HepG2 (cell line): ENCODE measurements around the gene URB1. TPM values are rescaled to one million over a fixed set of nuclear protein-coding genes. Genes with fewer than 3 reads are reported as not detected.

Experiments used
- ATAC-seq: fragments of 200-7000 bp; cut with Tn5 transposase; 3 replicates; pipeline ENCODE4 v1.9.1; 2020; ENCODE audit warnings: mild to moderate bottlenecking, moderate library complexity
- BruUV-seq: library from RNA; stranded (reverse); fragments of 400-500 nt; replicated peaks from 2 replicates; lab custom pipeline; 2021; lab: Mats Ljungman, UMichigan
- CTCF ChIA-PET: fragments of 300-600 bp; formaldehyde crosslinking; extraction: SDS; loops from one replicate; lab custom pipeline; 2021; ENCODE audit warnings: low total read pairs, inconsistent platforms, low intra/inter-chr PET ratio; lab: Yijun Ruan, JAX
- POLR2A ChIA-PET: fragments of 350-600 bp; sonication (Branson Sonifier 250); formaldehyde crosslinking; loops from one replicate; lab custom pipeline; 2020; ENCODE audit warnings: antibody characterized with exemption, inconsistent platforms; lab: Yijun Ruan, JAX
- DNase-seq: peaks from one replicate; pipeline ENCODE4 v3.0.0-alpha.2; 2015; ENCODE audit warnings: low spot score
- FAIRE-seq: peaks from 3 replicates; lab custom pipeline; 2011; peaks lifted over from hg19 to GRCh38; lab: Jason Lieb, UNC
- H2AFZ ChIP-seq: one replicate; pipeline ENCODE4 v1.6.1; 2011; ENCODE audit warnings: low read length, inconsistent platforms
- H3K27ac ChIP-seq: fragments of 300-600 bp; 3 replicates; pipeline ENCODE4 v1.8.0; 2011; ENCODE audit warnings: mixed run types, mild to moderate bottlenecking, mixed read lengths, low read length, inconsistent platforms; ENCODE audit not compliant: insufficient read depth; ENCODE audit errors: extremely low read length
- H3K27me3 ChIP-seq, 2 experiments: fragments of 200-600 bp in 1 of 2; 2 replicates in 1 of 2; 3 replicates in 1 of 2; pipeline versions ENCODE4 v1.6.0 to v1.8.0; 2011; ENCODE audit warnings: low read length in 2 of 2, mild to moderate bottlenecking in 2 of 2, moderate library complexity in 2 of 2, inconsistent platforms in 1 of 2; ENCODE audit not compliant: insufficient read depth in 2 of 2, control insufficient read depth in 1 of 2
- H3K36me3 ChIP-seq, 2 experiments: fragments of 200-600 bp in 1 of 2; replicated peaks in 1 of 2; 2 replicates in 1 of 2; 3 replicates in 1 of 2; pipeline versions ENCODE4 v1.5.1 to v1.8.0; 2011; ENCODE audit warnings: low read length in 2 of 2, inconsistent platforms in 1 of 2; ENCODE audit not compliant: insufficient read depth in 2 of 2, control insufficient read depth in 1 of 2
- H3K4me1 ChIP-seq: 2 replicates; pipeline ENCODE4 v1.5.1; 2012; ENCODE audit warnings: low read length, inconsistent platforms; ENCODE audit not compliant: insufficient read depth
- H3K4me2 ChIP-seq: 2 replicates; pipeline ENCODE4 v1.6.0; 2011; ENCODE audit warnings: low read depth, low read length, inconsistent platforms
- H3K4me3 ChIP-seq, 3 experiments: fragments of 200-600 bp in 1 of 3; sonication (generic), shearing (Covaris generic) in 1 of 3; replicated peaks in 1 of 3; 2 replicates each; pipeline ENCODE4 v1.5.1; 2011 to 2016; ENCODE audit warnings: low read length in 3 of 3, inconsistent platforms in 2 of 3, low read depth in 2 of 3, mild to moderate bottlenecking in 2 of 3, control low read depth in 1 of 3, mixed read lengths in 1 of 3; ENCODE audit not compliant: insufficient read depth in 1 of 3
- H3K79me2 ChIP-seq: one replicate; pipeline ENCODE4 v1.6.1; 2011; ENCODE audit warnings: low read length, inconsistent platforms; ENCODE audit not compliant: insufficient read depth
- H3K9ac ChIP-seq: 2 replicates; pipeline ENCODE4 v1.6.0; 2011; ENCODE audit warnings: mild to moderate bottlenecking, low read depth, low read length, inconsistent platforms; ENCODE audit not compliant: insufficient read depth
- H3K9me3 ChIP-seq: 2 replicates; pipeline ENCODE4 v1.5.1; 2012; ENCODE audit warnings: mild to moderate bottlenecking, low read length
- H4K20me1 ChIP-seq: 2 replicates; pipeline ENCODE4 v1.6.0; 2011; ENCODE audit warnings: inconsistent platforms, mild to moderate bottlenecking, low read length, moderate library complexity; ENCODE audit not compliant: insufficient read depth
- ASH2L ChIP-seq: fragments of 300-600, 200-600 bp; sonication (generic); IDR thresholded peaks from 2 replicates; pipeline ENCODE4 v1.7.0; 2017; ENCODE audit warnings: low read depth, mild to moderate bottlenecking, moderate library complexity, mixed read lengths, low read length; ENCODE audit not compliant: insufficient read length
- HOXD1 ChIP-seq: sonication (generic); formaldehyde crosslinking; IDR thresholded peaks from 2 replicates; pipeline ENCODE4 v1.5.0; 2020; ENCODE audit warnings: missing genetic modification reagents
- MTF2 ChIP-seq: sonication (generic); formaldehyde crosslinking; IDR thresholded peaks from 2 replicates; pipeline ENCODE4 v1.5.0; 2020; ENCODE audit warnings: missing genetic modification reagents, borderline replicate concordance
- NCOA1 ChIP-seq: sonication (generic); formaldehyde crosslinking; IDR thresholded peaks from 2 replicates; pipeline ENCODE4 v1.9.0; 2021; ENCODE audit warnings: missing genetic modification reagents
- RFXAP ChIP-seq: sonication (generic); formaldehyde crosslinking; IDR thresholded peaks from 2 replicates; pipeline ENCODE4 v1.4.0; 2020; ENCODE audit warnings: missing genetic modification reagents, borderline replicate concordance
- SALL2 ChIP-seq: sonication (generic); formaldehyde crosslinking; IDR thresholded peaks from 2 replicates; pipeline ENCODE4 v1.8.1; 2023; ENCODE audit warnings: mild to moderate bottlenecking, missing genetic modification reagents, inconsistent platforms
- SMC3 ChIP-seq: IDR thresholded peaks from 2 replicates; pipeline ENCODE4 v1.6.1; 2011; ENCODE audit warnings: low read length, improper control_type of control experiment
- SP1 ChIP-seq, 2 experiments: fragments of 450-650 bp in 1 of 2; sonication (generic) in 1 of 2; formaldehyde crosslinking in 1 of 2; IDR thresholded peaks; 2 replicates each; pipeline versions ENCODE4 v1.4.0 to v1.6.1; 2016 to 2020; ENCODE audit warnings: missing genetic modification reagents in 1 of 2
- TAF1 ChIP-seq: sonication (generic); formaldehyde crosslinking; IDR thresholded peaks from 2 replicates; pipeline ENCODE4 v1.4.0; 2020; ENCODE audit warnings: missing genetic modification reagents
- XBP1 ChIP-seq: sonication (generic); formaldehyde crosslinking; IDR thresholded peaks from 2 replicates; pipeline ENCODE4 v1.5.0; 2020; ENCODE audit warnings: missing genetic modification reagents
- ZNF747 ChIP-seq: sonication (generic); formaldehyde crosslinking; IDR thresholded peaks from 2 replicates; pipeline ENCODE4 v1.8.1; 2023; ENCODE audit warnings: missing genetic modification reagents, mild to moderate bottlenecking, borderline replicate concordance
- ZNF775 ChIP-seq: sonication (generic); formaldehyde crosslinking; IDR thresholded peaks from 2 replicates; pipeline ENCODE4 v1.4.0; 2020; ENCODE audit warnings: missing genetic modification reagents, mild to moderate bottlenecking, moderate library complexity, borderline replicate concordance
- WGBS: methylation state at CpG from one replicate; pipeline ENCODE4 v1.1.6; 2017; ENCODE audit warnings: low lambda C conversion rate; 5-methylcytosine and 5-hydroxymethylcytosine counted together
- in situ Hi-C: cut with HindIII; loops from 2 replicates; pipeline ENCODE4 v1.10.0; 2017; ENCODE audit warnings: low pct_unique_long_range_greater_than_20kb; ENCODE audit not compliant: extremely low pct_ligation_motif_present
- intact Hi-C: fragments of 100-400 bp; cut with micrococcal nuclease; formaldehyde crosslinking; loops from one replicate; pipeline ENCODE4 v1.10.0; 2022; ENCODE audit not compliant: unreplicated experiment
- polyA plus RNA-seq, 8 experiments: library from polyadenylated mRNA; depleted of rRNA in 3 of 8; stranded (reverse) in 7 of 8; unstranded in 1 of 8; fragments of >200 nt; fragmentation: Illumina TruSeq in 4 of 8; extraction: Trizol in 4 of 8; gene quantifications; 2 replicates each; pipeline versions ENCODE4 v1.2.1 to v1.2.3, GENCODE V29; 2011 to 2016; ENCODE audit warnings: low read depth in 4 of 8, missing spikeins in 1 of 8, mixed read lengths in 1 of 8; ENCODE audit not compliant: insufficient read depth in 1 of 8
- total RNA-seq, 5 experiments: library from RNA; depleted of rRNA; stranded (reverse); fragments of >200 nt; fragmentation: Illumina TruSeq; extraction: Trizol; gene quantifications; 2 replicates each; pipeline ENCODE4 v1.2.3, GENCODE V29; 2016; ENCODE audit warnings: low read depth in 1 of 5
- TF ChIP-seq, protein P1 (sequence below): sonication (generic); formaldehyde crosslinking; IDR thresholded peaks from 2 replicates; pipeline ENCODE4 v1.8.0; 2022; ENCODE audit warnings: missing genetic modification reagents, low read depth, mild to moderate bottlenecking, borderline replicate concordance

The URB1 gene
- total and polyA plus RNA-seq, 2 of the 13 experiments (the other 11 are each of a cell fraction or from before 2014, with no cell fraction given), result 4.5 to 16.7 TPM

DNA sequence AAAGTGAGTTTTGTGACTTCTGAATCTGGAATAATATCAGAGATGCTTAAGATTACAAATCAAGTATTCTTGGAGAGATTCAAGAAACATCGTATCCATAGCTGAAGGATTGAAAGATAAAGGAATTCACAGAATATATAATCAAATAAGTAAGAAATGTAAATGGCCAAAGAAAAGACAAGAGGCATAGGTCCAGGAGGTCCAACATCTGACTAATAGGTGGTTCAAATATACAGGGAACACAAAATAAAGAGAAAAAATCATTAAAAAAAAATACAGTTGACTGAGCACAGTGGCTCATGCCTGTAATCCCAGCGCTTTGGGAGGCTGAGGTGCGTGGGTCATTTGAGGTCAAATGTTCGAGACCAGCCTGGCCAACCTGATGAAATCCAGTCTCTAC lies 107.3 kb downstream of the URB1 start (continued):
- TF ChIP-seq ZNF775 (CRISPR knock-in tag), result no peak

DNA sequence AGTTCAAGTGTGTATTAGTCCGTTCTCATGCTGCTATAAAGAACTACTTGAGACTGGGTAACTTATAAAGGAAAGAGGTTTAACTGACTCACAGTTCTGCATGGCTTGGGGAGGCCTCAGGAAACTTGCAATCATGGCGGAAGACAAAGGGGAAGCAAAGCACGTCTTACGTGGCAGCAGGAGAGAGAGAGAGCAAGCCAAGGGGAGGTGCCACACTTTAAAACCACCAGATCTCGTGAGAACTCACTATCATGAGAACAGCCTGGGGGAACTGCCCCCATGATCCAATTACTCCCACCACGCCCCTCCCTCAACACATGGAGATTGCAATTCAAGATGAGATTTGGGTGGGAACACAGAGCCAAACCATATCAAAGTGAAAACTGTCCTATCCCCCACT lies 109.8 kb downstream of the URB1 start:
- Histone ChIP-seq H4K20me1 (no peaks in the 10 kb centered on the region), H3K9ac (no peak overlapping the region)
- no peak for TF ChIP-seq ZNF747 (CRISPR knock-in tag)
- no peak for TF ChIP-seq NCOA1 (CRISPR knock-in tag)
- TF ChIP-seq MTF2 (CRISPR knock-in tag), result no peak
- no peak for TF ChIP-seq SALL2 (CRISPR knock-in tag)
- no peak for TF ChIP-seq TAF1 (CRISPR knock-in tag)
- TF ChIP-seq HOXD1, result no peak
- no peak for TF ChIP-seq SP1 (IDR thresholded peaks at IDR 0.05)
- no peak for TF ChIP-seq SP1 (CRISPR knock-in tag; IDR thresholded peaks at IDR 0.05)
- TF ChIP-seq ASH2L, result no peak
- TF ChIP-seq RFXAP (CRISPR knock-in tag), result no peak
- TF ChIP-seq, protein P1, sequence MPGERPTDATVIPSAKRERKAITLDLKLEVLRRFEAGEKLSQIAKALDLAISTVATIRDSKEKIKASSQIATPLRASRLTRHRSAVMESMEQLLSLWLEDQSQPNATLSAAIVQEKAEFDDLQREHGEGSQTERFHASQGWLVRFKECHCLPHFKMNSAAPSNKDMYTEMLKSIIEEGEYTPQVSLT (CRISPR knock-in tag), result no peak
- no peak for TF ChIP-seq SMC3
- TF ChIP-seq XBP1 (CRISPR knock-in tag), result no peak
- TF ChIP-seq, all 625 proteins: peak for 0
- FAIRE-seq (no peak), ATAC-seq (no peak), DNase-seq (no peak)
- 75% methylated on average over 6 of the region's 6 CpGs for WGBS
- ChIA-PET POLR2A (no interaction called here), CTCF (no interaction called here)
- no peaks in the 10 kb centered on the region for H3K9me3 ChIP-seq
- H3K27me3 ChIP-seq, result no peaks in the 10 kb centered on the region
- in situ Hi-C loops (no loop called here), intact Hi-C loops (no loop called here)
- H3K79me2 ChIP-seq, result peaks cover 12% of the 10 kb centered on the region
- H2AFZ ChIP-seq, result no peak overlapping the region
- H3K36me3 ChIP-seq, result no peaks in the 10 kb centered on the region
- no peak overlapping the region for H3K27ac ChIP-seq
- BruUV-seq, result no TSS peak
- peaks cover 11% of the 10 kb centered on the region for H3K4me1 ChIP-seq
- H3K4me2 ChIP-seq, result no peak overlapping the region
- no peak overlapping the region for H3K4me3 ChIP-seq
